OCI-LY1 (cell line): ENCODE measurements around the gene SLC29A3.

Experiments used
- CTCF ChIP-seq: fragments of 200-600 bp; sonication (generic), shearing (Covaris generic); IDR thresholded peaks from 2 replicates; pipeline ENCODE4 v1.5.1; 2017; ENCODE audit warnings: mild to moderate bottlenecking, antibody characterized with exemption, low read length, moderate library complexity, mixed read lengths
- EZH2 ChIP-seq: fragments of 200-600 bp; sonication (generic), shearing (Covaris generic); IDR thresholded peaks from 2 replicates; pipeline ENCODE4 v1.8.0; 2017; ENCODE audit warnings: borderline replicate concordance, mixed run types, mild to moderate bottlenecking, antibody characterized with exemption, low read length, moderate library complexity, mixed read lengths

- no peak for TF ChIP-seq CTCF
- no peak for TF ChIP-seq EZH2
These were observed 32.7 kb downstream of the SLC29A3 start for GRCh38 chr10:71351628-71352319.
